CD4-positive, alpha-beta T cell treated with Interleukin-6 at 100 ng/mL for 8 hours (primary cell): ENCODE measurements around the gene CHM.
"Not testable (repeated sequence)": the region's sequence is repeated elsewhere in the genome, so short reads cannot be mapped to it uniquely, and the experiment has no call there.

ENCODE experiments used
- DNase-seq: peaks from one replicate; pipeline ENCODE4 v3.0.0-alpha.2; 2020; ENCODE audit warnings: mixed read lengths, low spot score

CHM gene

DNA sequence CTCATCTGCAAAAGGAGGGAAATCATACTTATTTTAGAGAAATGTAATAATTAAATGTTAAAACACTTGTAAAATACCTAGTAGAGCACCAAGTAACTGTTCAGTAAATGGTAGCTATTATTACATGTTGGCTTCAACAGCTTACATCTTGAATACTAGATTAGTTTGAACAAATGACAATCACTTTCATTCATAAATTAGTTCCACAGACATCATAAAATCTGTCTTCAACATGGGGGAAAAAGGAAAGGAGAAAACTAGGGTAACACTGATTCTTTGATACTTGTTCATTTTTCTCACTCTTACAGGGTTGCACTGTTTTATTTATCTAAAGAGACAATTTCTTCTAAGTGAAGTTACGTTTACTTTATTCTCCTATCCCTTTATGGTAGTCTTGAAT, 51.7 kb downstream of the CHM start:
- no peak for DNase-seq

DNA sequence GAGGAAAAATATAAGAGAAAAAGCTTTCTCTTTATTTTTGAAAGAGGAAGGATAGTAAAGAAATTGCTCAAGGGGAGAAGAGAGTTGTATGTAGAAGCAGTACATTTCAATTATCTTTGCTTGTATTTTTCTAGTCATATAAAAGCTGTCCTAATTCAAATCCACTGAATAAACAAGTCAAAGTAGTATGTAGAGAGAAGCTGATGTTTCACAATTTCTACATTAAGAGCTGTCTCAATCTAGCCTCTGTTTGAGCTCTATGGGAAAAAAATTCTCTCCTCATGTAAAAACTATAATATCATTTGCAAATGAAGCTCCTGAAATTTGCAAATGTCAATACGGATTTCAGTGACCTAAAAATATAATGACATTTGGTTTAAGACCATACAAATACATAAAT, 52.6 kb downstream of the CHM start:
- DNase-seq: no peak

GRCh38 chrX:85994228-85994627, 53.1 kb downstream of the CHM start:
- no peak for DNase-seq

DNA sequence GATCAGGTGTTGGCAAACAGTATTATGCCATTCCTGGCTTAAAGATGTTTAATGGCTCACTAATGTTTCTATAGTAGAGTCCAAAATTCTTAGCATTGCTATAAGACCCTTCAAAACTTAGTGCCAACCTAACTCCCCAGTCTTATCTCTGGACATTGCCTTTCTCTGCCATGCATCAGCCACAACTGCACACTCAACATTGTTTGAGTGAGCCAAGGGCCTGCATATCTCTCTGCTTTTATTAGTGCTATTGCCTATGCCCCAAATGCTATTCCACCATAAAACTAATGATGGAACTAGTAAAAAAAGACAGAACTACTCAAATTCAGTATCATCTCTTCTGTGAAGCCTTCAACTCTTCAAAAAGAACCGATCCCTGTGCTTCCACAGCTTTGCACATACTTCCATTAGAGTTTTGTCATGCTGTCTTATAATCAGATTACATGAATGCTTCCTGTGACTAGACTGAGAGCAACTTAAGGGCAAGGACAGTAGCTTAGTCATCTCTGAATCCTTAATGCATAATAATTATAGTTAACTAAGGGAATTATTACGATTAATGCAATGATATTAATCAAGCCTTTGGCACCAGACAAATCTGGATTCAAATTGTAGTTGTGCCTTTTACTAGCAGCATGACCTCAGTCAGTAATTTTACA, 53.7 kb downstream of the CHM start:
- DNase-seq: no peak

GRCh38 chrX:85992811-85993229, 54.5 kb downstream of the CHM start:
- DNase-seq: no peak

DNA sequence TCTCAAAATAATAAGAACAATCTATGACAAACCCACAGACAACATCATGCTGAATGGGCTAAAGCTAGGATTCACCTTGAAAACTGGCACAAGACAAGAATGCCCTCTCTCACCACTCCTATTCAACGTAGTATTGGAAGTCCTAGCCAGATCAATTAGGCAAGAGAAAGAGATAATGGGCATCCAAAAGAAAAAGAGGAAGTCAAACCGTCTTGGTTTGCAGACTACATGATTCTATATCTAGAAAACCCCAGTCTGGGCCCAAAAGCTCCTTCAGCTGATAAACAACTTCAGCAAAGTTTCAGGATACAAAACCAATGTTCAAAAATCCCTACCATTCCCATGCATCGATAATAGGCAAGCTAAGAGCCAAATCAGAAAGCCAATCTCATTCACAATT, 59.0 kb downstream of the CHM start:
- DNase-seq: no peak

GRCh38 chrX:85980286-85980685, 67.1 kb downstream of the CHM start:
- DNase-seq: no peak

- DNase-seq: no peak
Measured at GRCh38 chrX:85977218-85977617, 70.1 kb downstream of the CHM start.

GRCh38 chrX:85972351-85972750, 75.0 kb downstream of the CHM start:
- not testable (repeated sequence) for DNase-seq

- no peak for DNase-seq
Measured at GRCh38 chrX:85964744-85965143, 82.6 kb downstream of the CHM start.

DNA sequence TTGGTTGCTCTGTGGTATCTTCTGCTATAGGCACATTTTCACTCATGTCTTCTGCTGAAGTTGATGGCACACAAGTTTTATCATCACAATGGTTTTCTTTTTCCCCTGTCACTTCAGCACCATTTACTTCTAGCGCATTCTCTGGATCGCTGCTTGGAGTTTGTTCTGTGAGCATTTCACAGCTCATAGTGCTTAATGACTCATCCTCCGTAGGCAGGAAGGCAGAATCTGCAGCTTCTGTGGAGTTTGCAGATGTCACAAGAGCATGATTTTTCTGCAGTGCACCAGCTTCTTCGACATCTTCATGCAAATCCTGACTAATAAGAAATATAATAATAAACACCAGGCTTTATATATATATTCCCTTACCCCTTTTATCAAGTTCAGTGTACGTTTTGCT, 83.6 kb downstream of the CHM start:
- no peak for DNase-seq

DNA sequence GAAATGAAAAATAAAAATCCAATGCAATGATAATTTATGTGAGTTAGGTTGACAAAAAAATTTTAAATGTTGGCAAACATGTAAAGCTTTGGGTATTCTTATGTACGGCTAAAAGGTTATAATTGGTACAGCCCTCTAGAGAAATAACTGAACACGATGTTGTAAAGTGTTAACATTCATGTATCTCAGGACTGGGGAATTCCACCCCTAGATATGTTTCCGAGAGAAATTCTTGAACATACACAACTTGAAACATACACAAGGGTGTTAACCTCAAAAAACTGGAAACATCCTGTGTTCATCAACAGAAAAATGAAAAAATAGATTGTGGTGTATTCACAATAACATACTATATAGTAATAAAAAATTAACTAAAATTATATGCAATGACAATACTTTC, 91.8 kb downstream of the CHM start:
- DNase-seq: no peak

DNA sequence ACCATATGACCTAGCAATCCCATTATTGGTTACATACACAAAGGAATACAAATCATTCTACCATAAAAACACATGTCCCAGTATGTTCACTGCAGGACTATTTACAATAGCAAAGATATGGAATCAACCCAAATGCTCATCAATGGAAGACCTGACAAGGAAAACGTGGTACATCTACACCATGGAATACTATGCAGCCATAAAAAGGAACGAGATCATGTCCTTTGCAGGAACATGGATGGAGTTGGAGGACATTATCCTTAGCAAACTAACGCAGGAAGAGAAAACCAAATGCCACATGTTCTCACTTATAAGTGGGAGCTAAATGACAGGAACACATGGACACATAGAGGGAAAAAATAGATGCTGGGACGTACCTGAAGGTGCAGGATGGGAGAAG, 102.6 kb downstream of the CHM start:
- not testable (repeated sequence) for DNase-seq

GRCh38 chrX:85941275-85941674, 106.1 kb downstream of the CHM start:
- no peak for DNase-seq

DNA sequence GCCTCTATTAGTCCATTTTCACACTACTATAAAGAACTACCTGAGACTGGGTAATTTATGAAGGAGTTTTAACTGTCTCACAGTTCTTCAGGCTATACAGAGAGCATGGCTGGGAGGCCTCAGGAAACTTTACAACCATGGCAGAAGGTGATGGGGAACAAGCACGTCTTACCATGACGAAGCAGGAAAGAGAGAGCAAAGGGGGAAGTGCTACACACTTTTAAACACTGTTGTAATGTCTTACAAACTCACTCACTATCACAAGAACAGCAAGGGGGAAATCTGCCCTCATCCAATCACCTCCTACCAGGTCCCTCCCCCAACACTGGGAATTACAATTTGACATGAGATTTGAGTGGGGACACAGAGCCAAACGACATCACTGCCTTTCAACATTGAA, 107.4 kb downstream of the CHM start:
- not testable (repeated sequence) for DNase-seq

DNA sequence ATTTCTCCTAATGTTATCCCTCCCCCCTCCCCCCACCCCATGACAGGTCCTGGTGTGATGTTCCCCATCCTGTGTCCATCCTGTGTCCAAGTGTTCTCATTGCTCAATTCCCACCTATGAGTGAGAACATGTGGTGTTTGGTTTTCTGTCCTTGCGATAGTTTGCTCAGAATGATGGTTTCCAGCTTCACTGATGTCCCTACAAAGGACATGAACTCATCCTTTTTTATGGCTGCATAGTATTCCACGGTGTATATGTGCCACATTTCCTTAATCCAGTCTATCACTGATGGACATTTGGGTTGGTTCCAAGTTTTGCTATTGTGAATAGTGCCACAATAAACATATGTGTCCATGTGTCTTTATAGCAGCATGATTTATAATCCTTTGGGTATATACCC, 113.0 kb downstream of the CHM start:
- DNase-seq: not testable (repeated sequence)

DNA sequence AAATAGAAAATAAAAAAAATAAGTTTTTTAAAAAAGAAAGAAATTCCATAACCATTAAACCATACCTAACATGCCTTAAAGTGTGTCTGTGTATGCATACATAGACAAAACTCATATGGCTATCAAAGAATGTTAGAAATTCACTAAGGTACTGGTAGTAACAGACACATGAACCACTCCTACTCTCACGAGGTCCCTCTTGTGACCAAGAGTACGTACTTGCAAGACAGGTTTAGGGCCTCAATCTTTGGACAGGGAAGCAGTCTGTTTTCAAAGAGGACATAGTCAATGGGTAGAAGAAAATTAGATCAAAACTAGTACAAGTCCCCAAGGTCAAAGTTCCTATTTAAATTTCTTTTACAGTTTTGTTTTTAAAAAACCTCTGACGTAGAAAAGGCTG, 117.3 kb downstream of the CHM start:
- DNase-seq: no peak

GRCh38 chrX:85928606-85929005, 118.8 kb downstream of the CHM start:
- no peak for DNase-seq

DNA sequence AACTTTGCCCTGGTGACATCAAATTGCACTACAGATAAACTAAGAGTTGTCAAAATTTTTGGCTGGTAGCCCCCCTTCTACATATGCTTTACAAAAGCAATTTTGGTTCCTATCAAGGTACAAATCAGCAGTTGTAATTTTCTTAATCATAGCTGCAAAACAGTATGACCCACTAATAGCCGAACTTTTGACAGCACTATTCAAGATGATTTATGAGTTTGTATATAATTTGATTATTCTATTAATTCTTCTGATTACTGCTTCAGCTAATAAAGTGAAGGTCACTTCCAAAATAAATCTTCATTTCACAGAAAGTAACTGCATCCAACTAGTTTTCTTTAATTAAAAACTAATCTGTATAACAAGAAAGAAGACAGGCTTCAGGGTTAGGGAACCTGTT, 119.6 kb downstream of the CHM start:
- DNase-seq: no peak

GRCh38 chrX:85922821-85923220, 124.5 kb downstream of the CHM start:
- DNase-seq: no peak

- not testable (repeated sequence) for DNase-seq
Measured at GRCh38 chrX:85916656-85917280, 130.6 kb downstream of the CHM start.

GRCh38 chrX:85914431-85914830, 132.9 kb downstream of the CHM start:
- no peak for DNase-seq

- DNase-seq: no peak
Measured at GRCh38 chrX:85907316-85907715, 140.0 kb downstream of the CHM start.

DNA sequence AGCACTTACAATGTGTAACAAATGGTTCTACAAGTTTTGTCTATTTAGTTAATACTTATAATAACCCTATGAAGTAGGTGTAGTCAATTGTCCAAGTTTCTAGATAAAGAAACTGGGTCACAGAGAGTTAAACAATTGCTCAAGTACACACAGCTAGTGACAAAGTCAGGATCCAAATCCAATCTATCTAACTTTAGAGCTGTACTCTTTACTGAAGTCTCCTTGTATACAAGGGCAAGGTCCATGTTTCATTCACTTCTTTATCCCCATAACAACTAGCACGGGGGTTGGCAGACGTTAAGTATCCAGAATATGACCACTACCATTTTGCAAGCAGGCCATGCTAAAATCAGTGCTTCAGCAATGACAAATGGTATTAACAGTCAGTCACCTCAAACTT, 141.0 kb downstream of the CHM start:
- no peak for DNase-seq
